ENCODE results near the gene AKR7A3. TPM values are rescaled to one million over a fixed set of nuclear protein-coding genes. Genes with fewer than 3 reads are reported as not detected.

AKR7A3 gene
- total RNA-seq, 1 donor from 2014 or later: 0.14 TPM

GRCh38 chr1:19332832-19333231 is 44.3 kb upstream of the AKR7A3 start:
- Histone ChIP-seq H3K27me3 (ENCODE audit: low read depth) (no peaks in the 10 kb centered on the region), H3K27ac (replicated peaks) (no peak overlapping the region), H3K4me1 (no peaks in the 10 kb centered on the region), H3K36me3 (peaks cover 13% of the 10 kb centered on the region), H3K4me3 (no peak overlapping the region), H3K9me3 (replicated peaks) (no peaks in the 10 kb centered on the region)
- intact Hi-C loops (cut with micrococcal nuclease): no loop called here
- no peak for DNase-seq
- no peak for TF ChIP-seq CTCF (IDR thresholded peaks at IDR 0.05; ENCODE audit: borderline replicate concordance)

GRCh38 chr1:19331262-19331878 is 42.8 kb upstream of the AKR7A3 start:
- intact Hi-C loops (cut with micrococcal nuclease): no loop called here
- Histone ChIP-seq H3K9me3 (replicated peaks) (no peaks in the 10 kb centered on the region), H3K4me3 (no peak overlapping the region), H3K4me1 (no peaks in the 10 kb centered on the region), H3K27ac (replicated peaks) (no peak overlapping the region), H3K36me3 (peaks cover 27% of the 10 kb centered on the region), H3K27me3 (ENCODE audit: low read depth) (no peaks in the 10 kb centered on the region)
- no peak for DNase-seq
- no peak for TF ChIP-seq CTCF (IDR thresholded peaks at IDR 0.05; ENCODE audit: borderline replicate concordance)

- no peaks in the 10 kb centered on the region for H3K27me3 ChIP-seq (ENCODE audit: low read depth)
- no peaks in the 10 kb centered on the region for H3K9me3 ChIP-seq (replicated peaks)
- no peak for TF ChIP-seq CTCF (IDR thresholded peaks at IDR 0.05; ENCODE audit: borderline replicate concordance)
- H3K27ac ChIP-seq (replicated peaks): no peak overlapping the region
- intact Hi-C loops (cut with micrococcal nuclease): no loop called here
- H3K4me3 ChIP-seq: no peak overlapping the region
- no peaks in the 10 kb centered on the region for H3K4me1 ChIP-seq
- DNase-seq: no peak
- peaks cover 34% of the 10 kb centered on the region for H3K36me3 ChIP-seq
Measured at GRCh38 chr1:19330449-19331135, 42.0 kb upstream of the AKR7A3 start.

- no peak for TF ChIP-seq CTCF (IDR thresholded peaks at IDR 0.05; ENCODE audit: borderline replicate concordance)
- peaks cover 44% of the 10 kb centered on the region for H3K36me3 ChIP-seq
- intact Hi-C loops (cut with micrococcal nuclease): no loop called here
- no peaks in the 10 kb centered on the region for H3K4me1 ChIP-seq
- no peak overlapping the region for H3K27ac ChIP-seq (replicated peaks)
- no peaks in the 10 kb centered on the region for H3K9me3 ChIP-seq (replicated peaks)
- no peaks in the 10 kb centered on the region for H3K27me3 ChIP-seq (ENCODE audit: low read depth)
- H3K4me3 ChIP-seq: no peak overlapping the region
- DNase-seq: no peak
Measured at GRCh38 chr1:19329611-19330010, 41.0 kb upstream of the AKR7A3 start.

- Histone ChIP-seq H3K36me3 (peaks cover 48% of the 10 kb centered on the region), H3K4me3 (no peak overlapping the region), H3K9me3 (replicated peaks) (no peaks in the 10 kb centered on the region), H3K4me1 (no peaks in the 10 kb centered on the region), H3K27ac (replicated peaks) (no peak overlapping the region), H3K27me3 (ENCODE audit: low read depth) (no peaks in the 10 kb centered on the region)
- TF ChIP-seq CTCF (IDR thresholded peaks at IDR 0.05; ENCODE audit: borderline replicate concordance): no peak
- intact Hi-C loops (cut with micrococcal nuclease): no loop called here
- no peak for DNase-seq
Measured at GRCh38 chr1:19329188-19329587, 40.6 kb upstream of the AKR7A3 start.
